Measurements from ENCODE around the gene LY86.

Gene LY86

DNA sequence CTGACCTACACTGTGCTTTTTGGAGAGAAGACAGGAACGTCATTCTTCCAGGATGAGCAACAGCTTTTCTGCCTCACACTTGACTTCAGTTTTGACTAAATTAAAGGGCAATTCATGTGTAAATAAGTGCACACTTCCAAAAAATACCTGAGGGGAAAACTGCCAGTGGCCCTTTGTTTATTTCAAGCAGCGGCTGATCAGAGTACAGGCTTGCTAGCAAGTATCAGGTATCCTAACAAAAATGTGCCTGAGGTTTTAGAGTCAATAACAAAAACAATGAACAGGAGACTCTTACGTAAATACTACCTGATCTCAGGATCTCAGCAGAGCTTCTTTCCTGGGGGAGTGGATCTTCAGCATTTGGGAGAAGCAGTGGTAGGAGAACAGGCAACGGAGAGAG lies 12.4 kb downstream of the LY86 start:
- TF ChIP-seq PKNOX1 (IDR thresholded peaks at IDR 0.05) = no peak
- ChIA-PET CTCF (no interaction called here), POLR2A (no interaction called here)
- DNase-seq (ENCODE audit: extremely low spot score) = no peak

- no peak for TF ChIP-seq FOXM1 (IDR thresholded peaks at IDR 0.05; ENCODE audit: borderline replicate concordance)
- no peak for TF ChIP-seq FOXK2 (IDR thresholded peaks at IDR 0.05)
- no peak for TF ChIP-seq ELF4 (IDR thresholded peaks at IDR 0.05)
- no peak for TF ChIP-seq BHLHE40 (IDR thresholded peaks at IDR 0.05; ENCODE audit: borderline replicate concordance)
- no peak for TF ChIP-seq CTBP1 (IDR thresholded peaks at IDR 0.05; ENCODE audit: borderline replicate concordance)
- TF ChIP-seq NFRKB (IDR thresholded peaks at IDR 0.05) = no peak
- no peak for TF ChIP-seq TARDBP (IDR thresholded peaks at IDR 0.05)
- TF ChIP-seq PKNOX1 (IDR thresholded peaks at IDR 0.05) = no peak
- no peak for TF ChIP-seq LEF1 (IDR thresholded peaks at IDR 0.05; ENCODE audit: borderline replicate concordance)
- TF ChIP-seq FOXA1 (IDR thresholded peaks at IDR 0.05) = no peak
- TF ChIP-seq ARNT (IDR thresholded peaks at IDR 0.05) = no peak
- TF ChIP-seq SUZ12 (IDR thresholded peaks at IDR 0.05) = no peak
- no peak for TF ChIP-seq HDGF (IDR thresholded peaks at IDR 0.05; ENCODE audit: borderline replicate concordance)
- no peak for TF ChIP-seq ZNF384 (IDR thresholded peaks at IDR 0.05)
- ChIA-PET POLR2A (no interaction called here), CTCF (no interaction called here)
- no peak for DNase-seq (ENCODE audit: extremely low spot score)
Measured at GRCh38 chr6:6602262-6602661, 13.7 kb downstream of the LY86 start.

GRCh38 chr6:6603317-6603716 lies 14.8 kb downstream of the LY86 start:
- DNase-seq (ENCODE audit: extremely low spot score) = no peak
- TF ChIP-seq PKNOX1 (IDR thresholded peaks at IDR 0.05) = no peak
- no peak for TF ChIP-seq SUZ12 (IDR thresholded peaks at IDR 0.05)
- TF ChIP-seq HDGF (IDR thresholded peaks at IDR 0.05; ENCODE audit: borderline replicate concordance) = no peak
- TF ChIP-seq L3MBTL2 (conservative IDR thresholded peaks at IDR 0.05) = no peak
- no peak for TF ChIP-seq FOXA1 (IDR thresholded peaks at IDR 0.05)
- TF ChIP-seq TARDBP (IDR thresholded peaks at IDR 0.05) = no peak
- TF ChIP-seq CTBP1 (IDR thresholded peaks at IDR 0.05; ENCODE audit: borderline replicate concordance) = no peak
- TF ChIP-seq ELF4 (IDR thresholded peaks at IDR 0.05) = no peak
- no peak for TF ChIP-seq ARNT (IDR thresholded peaks at IDR 0.05)
- no peak for TF ChIP-seq BHLHE40 (IDR thresholded peaks at IDR 0.05; ENCODE audit: borderline replicate concordance)
- no peak for TF ChIP-seq SP1 (IDR thresholded peaks at IDR 0.05)
- TF ChIP-seq ZNF384 (IDR thresholded peaks at IDR 0.05) = no peak
- TF ChIP-seq NFRKB (IDR thresholded peaks at IDR 0.05) = no peak
- TF ChIP-seq FOXK2 (IDR thresholded peaks at IDR 0.05) = no peak
- no peak for TF ChIP-seq FOXM1 (IDR thresholded peaks at IDR 0.05; ENCODE audit: borderline replicate concordance)
- TF ChIP-seq LEF1 (IDR thresholded peaks at IDR 0.05; ENCODE audit: borderline replicate concordance) = no peak
- CTCF ChIA-PET = no interaction called here
- POLR2A ChIA-PET = no interaction called here

DNA sequence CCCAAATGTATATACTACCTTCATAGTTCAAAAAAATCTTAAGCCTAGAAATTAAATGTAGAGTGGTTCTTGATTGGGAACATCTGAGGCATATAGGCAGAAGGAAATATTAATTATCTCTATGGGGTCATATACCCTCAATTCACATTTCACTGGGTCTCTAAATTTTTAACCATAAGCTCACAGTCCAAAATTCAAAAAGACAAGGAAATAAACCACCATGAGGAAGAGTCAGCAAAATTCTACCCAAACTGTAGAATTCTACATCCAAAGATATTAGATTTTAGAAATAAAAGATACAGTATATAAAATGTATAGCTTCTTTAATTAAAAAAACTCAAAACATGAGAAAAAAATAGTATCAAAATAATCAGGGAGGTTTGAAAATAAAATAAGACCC lies 15.5 kb downstream of the LY86 start:
- no peak for TF ChIP-seq NFRKB (IDR thresholded peaks at IDR 0.05)
- no peak for TF ChIP-seq SUZ12 (IDR thresholded peaks at IDR 0.05)
- no peak for TF ChIP-seq ELF4 (IDR thresholded peaks at IDR 0.05)
- no peak for TF ChIP-seq L3MBTL2 (conservative IDR thresholded peaks at IDR 0.05)
- no peak for TF ChIP-seq CTBP1 (IDR thresholded peaks at IDR 0.05; ENCODE audit: borderline replicate concordance)
- no peak for TF ChIP-seq PKNOX1 (IDR thresholded peaks at IDR 0.05)
- TF ChIP-seq FOXK2 (IDR thresholded peaks at IDR 0.05) = no peak
- no peak for TF ChIP-seq BHLHE40 (IDR thresholded peaks at IDR 0.05; ENCODE audit: borderline replicate concordance)
- TF ChIP-seq ZNF384 (IDR thresholded peaks at IDR 0.05) = no peak
- TF ChIP-seq FOXM1 (IDR thresholded peaks at IDR 0.05; ENCODE audit: borderline replicate concordance) = no peak
- POLR2A ChIA-PET = no interaction called here
- no peak for DNase-seq (ENCODE audit: extremely low spot score)
- CTCF ChIA-PET = no interaction called here

- POLR2A ChIA-PET = no interaction called here
- DNase-seq (ENCODE audit: extremely low spot score) = no peak
- CTCF ChIA-PET = no interaction called here
- TF ChIP-seq SUZ12 (IDR thresholded peaks at IDR 0.05) (no peak), ARNT (IDR thresholded peaks at IDR 0.05) (no peak), ZNF384 (IDR thresholded peaks at IDR 0.05) (no peak), CTBP1 (IDR thresholded peaks at IDR 0.05; ENCODE audit: borderline replicate concordance) (no peak), NFRKB (IDR thresholded peaks at IDR 0.05) (no peak), FOXK2 (IDR thresholded peaks at IDR 0.05) (no peak), SP1 (IDR thresholded peaks at IDR 0.05) (no peak), ELF4 (IDR thresholded peaks at IDR 0.05) (no peak), L3MBTL2 (conservative IDR thresholded peaks at IDR 0.05) (no peak), HDGF (IDR thresholded peaks at IDR 0.05; ENCODE audit: borderline replicate concordance) (no peak), TARDBP (IDR thresholded peaks at IDR 0.05) (no peak), LEF1 (IDR thresholded peaks at IDR 0.05; ENCODE audit: borderline replicate concordance) (no peak), PKNOX1 (IDR thresholded peaks at IDR 0.05) (no peak), FOXA1 (IDR thresholded peaks at IDR 0.05) (no peak), BHLHE40 (IDR thresholded peaks at IDR 0.05; ENCODE audit: borderline replicate concordance) (no peak), FOXM1 (IDR thresholded peaks at IDR 0.05; ENCODE audit: borderline replicate concordance) (no peak)
Measured at GRCh38 chr6:6604566-6604965, 16.0 kb downstream of the LY86 start.

Data from HEK293T (cell line).